AG08395 (cell line): ENCODE data around the gene CHMP6.
A peak's percentile ranks its signal among the peaks of the same experiment; 100 is the strongest.

ENCODE experiments used
- DNase-seq: peaks from one replicate; pipeline ENCODE4 v3.0.0; 2012; ENCODE audit warnings: mixed read lengths, low spot score

The CHMP6 gene

DNA sequence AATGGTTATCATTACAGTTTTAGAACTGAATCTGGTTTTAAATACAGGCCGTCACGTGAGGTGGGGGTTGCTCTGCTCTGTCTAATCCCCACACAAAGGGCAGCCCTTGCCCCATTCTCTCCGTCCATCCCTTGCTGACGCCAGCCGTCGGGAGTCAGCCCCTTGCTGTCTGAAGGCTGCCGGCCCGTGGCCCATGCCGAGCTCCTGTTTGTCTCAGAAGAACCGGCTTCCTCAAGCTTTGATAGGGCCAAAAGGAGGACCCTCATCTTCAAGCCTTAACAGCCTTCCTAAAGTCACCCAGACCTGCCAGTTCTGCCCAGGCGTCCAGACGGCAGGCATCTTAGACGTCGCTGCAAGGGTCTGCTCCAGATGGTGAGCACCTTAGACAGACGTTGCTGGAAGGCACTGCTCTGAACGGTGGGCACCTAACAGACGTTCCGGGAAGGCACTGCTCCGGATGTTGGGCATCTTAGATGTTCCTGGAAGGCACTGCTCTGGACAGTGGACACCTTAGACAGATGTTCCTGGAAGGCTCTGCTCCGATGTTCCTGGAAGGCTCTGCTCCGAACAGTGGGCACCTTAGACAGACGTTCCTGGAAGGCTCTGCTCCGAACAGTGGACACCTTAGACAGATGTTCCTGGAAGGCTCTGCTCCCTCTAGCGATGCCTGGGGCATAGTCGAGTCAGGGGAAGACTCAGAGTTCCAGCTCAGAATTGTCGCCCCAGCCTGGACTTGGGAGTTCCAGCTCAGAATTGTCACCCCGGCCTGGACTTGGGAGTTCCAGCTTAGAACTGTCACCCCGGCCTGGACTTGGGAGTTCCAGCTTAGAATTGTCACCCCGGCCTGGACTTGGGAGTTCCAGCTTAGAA lies 35.1 kb upstream of the CHMP6 start:
- DNase-seq: no peak

DNA sequence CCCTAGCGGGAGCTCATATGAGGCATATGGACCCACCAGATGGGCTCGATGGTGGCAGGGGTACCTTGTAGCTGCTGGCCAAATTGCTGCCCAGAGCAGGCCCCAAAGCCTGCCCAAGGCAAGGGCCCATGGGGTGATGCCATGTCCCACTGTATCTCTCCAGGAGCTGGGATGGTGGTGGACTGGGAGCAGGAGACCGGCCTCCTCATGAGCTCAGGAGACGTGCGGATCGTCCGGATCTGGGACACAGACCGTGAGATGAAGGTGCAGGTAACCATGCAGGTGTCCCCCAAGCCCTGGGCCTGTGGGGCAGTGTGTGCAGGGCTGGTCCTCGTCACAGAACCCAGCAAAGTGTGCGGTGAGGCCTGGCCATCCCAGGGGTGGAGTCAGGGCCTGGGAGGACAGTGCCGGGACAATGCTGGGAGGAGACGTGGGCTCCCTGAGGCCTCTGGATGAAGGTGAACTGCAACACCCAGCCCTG lies 34.1 kb upstream of the CHMP6 start:
- DNase-seq: no peak

DNA sequence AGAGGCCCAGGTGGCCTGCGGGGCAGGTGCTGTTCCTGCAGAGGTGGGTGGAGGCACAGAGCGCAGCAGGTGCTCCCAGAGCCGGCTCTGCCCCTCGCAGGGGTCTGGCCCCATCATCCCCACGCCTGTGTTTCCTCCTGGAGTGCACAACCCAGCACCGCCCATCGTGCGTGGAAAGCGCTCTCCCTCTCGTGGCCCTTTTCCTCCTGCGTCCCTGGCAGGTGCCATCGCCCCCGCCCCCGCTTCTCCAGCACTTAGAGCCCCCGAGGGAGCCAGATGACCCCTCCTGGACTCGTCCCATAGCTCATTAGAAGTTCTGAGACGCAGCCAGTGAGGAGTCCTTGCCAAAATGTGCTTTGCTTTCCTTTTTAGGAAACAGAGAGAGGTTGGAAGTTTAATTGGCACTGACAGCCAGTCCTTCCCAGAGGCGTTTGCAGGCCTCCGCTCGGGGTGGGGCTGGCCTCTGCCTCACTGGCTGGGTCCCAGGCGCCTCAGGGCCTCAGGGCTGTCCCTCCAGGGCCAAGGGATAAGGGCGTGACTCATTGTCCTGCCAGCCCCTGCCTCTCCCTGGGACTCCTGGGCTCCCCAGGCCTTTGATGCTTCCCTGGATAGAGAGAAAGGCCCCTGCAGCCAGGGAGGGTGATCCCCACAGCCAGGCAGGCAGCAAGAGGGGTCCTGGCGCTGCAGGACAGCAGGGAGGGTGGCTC lies 32.2 kb upstream of the CHMP6 start:
- DNase-seq: peak; percentile 96

DNA sequence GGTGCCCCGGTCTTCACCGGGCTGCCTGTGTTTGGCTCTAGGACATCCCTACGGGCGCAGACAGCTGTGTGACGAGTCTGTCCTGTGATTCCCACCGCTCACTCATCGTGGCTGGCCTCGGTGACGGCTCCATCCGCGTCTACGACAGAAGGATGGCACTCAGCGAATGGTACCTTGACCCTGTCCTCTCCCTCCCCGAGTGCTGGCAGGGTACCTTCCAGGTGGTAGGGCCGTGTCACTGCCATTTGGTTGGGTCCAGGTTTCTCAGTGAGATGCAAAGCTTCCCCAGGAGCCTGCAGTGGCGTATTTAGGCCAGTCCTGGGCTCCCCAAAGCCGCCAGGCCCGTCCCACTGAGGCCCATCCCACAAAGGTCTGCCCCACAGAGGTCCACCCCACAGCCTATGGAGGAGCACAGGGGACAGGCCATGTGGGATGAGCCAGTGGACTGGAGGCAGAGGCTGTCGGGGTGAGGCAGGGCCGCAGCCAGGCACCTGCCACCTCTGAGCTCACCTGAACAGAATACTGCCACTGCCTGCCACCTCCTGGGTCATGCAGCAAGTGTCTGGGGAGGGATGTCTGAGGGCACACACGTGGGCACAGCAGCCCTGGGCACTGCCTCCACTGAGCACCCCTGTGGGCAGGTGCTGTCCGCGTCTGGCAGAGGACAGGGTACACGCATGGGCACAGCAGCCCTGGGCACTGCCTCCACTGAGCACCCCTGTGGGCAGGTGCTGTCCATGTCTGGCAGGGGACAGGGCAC lies 31.4 kb upstream of the CHMP6 start:
- DNase-seq: no peak

DNA sequence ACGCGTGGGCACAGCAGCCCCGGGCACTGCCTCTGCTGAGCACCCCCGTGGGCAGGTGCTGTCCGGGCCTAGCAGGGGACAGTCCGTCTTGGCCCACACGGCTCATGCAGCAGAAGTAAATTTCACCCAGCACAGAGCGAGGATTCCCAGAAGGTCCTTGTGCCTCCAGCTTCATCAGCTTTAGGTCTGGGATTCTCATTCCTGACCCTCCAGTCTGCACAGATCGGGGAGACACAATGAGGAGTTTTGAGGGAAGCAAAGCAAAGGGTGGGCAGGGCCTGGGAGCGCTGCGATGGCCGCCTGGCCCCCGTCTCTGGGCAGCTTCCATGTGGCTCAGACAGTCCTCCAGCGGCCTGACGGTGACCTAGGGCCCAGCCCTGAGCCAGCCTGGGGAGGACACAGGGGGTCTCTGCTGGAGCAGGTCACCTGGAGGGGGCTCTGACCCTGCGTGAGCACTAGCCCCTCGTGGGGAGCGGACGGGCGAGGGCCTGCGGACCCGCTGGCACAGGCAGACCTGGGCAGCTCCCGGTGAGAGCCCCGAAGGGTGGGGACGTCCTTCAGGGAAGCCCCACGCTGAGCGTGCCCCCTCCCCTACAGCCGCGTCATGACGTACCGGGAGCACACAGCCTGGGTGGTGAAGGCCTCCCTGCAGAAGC lies 30.7 kb upstream of the CHMP6 start:
- DNase-seq: no peak

DNA sequence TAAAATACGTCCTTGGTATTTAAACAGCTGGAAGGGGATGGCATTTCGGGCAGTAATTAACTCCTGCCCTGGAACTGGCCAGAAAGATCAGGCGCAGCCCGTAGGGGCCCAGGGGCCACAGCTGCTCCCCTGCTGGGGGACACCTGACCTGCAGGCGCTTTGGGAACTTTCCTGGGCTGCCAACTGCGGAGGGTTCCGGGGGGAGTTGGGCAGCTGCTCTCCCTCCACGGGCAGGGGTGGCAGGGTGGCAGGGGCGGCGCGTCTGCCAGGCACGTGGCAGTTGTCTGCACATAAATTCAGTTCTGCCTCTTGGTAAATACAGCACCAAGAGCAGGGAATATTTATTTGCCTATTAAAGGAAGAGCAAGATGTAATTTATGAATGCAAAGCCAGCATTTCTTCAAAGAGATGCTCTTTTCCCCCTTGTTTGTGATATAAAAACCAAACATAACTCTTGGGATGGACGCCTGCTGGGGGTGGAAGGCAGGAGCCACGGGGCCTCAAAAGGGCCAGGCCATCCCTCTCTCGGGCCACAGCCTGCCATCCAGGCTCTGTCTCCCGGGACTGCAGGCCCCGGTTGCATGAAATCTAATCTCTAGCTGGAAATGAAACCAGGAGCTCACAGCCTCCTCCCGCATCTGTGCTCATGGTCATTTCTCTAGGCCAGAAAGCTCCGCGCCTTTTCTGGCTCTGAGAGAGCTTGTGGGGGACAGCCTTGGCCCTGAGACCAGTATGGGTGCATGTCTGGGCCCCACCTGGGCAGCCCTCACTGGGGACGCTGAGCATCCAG lies 29.9 kb upstream of the CHMP6 start:
- DNase-seq: no peak

DNA sequence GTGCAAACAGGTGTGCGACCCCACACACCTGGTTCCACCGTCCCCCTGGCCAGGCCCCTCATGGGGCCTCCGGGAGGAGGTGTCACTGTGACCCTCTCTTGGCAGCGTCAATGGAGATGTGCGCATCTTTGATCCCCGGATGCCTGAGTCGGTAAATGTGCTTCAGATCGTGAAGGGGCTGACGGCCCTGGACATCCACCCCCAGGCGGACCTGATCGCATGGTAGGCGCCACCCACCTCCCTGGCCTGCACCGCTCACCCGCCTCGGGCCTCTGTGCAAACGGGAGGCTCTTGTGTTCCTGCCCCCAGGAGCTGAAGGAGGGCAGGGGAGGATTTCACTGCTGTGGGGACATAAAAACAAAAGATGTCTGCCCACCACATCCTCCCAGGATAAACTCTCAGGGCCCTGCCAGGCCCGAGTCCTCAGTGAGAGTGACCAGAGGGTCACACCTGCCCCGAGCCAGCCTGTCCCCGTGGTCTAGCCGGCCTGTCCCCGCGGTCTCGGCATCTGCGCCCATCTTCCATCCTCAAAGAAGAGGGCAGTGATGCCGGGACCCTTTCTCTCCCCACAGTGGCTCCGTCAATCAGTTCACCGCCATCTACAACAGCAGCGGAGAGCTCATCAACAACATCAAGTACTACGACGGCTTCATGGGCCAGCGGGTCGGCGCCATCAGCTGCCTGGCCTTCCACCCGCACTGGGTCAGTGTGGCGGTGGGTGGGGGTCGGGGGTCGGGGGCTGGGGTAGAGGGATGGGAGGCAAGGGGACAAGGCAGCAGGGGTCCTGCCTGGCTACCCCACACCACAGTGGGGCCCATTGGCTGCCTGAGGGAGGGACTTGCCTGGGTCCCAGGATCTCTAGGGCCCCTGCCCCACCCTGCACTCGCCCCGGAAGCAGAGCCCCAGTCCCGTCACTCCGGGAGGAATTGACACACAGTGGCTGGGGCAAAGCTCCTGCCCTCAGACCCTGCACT lies 29.0 kb upstream of the CHMP6 start:
- DNase-seq: no peak

DNA sequence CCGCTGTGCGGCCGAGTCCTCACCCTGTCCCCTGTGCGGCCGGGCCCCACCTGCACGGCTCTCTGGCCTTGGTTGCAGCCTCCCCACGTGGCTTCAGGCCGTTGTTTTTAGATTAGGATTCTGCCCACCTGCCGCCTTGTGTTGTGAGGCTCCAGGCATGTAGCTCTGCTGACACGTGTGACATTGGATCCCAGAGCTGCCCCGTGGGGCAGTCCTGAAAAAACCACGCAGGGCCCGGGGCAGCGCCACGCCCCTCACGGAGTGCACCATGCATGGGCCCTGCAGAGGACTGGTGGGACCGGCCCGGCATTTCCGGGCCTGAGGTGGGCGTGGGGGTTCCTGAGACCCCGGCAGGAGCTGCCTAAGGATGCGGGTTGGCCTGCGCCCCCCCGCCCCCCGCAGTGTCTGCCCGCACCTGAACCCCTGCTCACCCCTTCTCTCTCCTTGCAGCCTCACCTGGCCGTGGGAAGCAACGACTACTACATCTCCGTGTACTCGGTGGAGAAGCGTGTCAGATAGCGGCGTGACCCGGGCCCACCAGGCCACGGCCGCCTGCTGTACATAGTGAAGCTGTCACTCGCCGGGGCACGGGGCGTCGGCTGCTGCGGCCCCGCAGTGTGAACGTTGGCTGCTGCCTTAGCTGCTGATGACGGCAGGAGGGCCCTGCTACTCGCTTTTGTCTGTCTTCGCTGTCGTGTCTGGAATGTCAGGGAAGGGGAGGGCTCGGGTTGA lies 27.7 kb upstream of the CHMP6 start:
- DNase-seq: no peak

DNA sequence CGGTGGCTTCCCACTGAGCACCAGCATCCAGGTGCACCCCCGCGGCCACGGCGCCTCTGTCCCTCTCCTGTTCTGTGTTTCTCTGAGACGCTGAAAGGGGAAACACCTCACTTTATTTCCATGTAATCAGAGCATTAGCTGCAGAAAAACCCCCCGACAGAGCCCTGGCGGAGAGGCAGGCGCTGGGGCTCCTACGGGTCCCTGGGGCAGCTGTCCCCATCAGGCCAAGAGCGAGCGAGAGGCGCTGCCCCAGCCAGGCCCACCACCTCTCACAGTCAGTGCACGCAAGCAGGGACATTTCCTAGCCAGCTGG lies 27.1 kb upstream of the CHMP6 start:
- no peak for DNase-seq

DNA sequence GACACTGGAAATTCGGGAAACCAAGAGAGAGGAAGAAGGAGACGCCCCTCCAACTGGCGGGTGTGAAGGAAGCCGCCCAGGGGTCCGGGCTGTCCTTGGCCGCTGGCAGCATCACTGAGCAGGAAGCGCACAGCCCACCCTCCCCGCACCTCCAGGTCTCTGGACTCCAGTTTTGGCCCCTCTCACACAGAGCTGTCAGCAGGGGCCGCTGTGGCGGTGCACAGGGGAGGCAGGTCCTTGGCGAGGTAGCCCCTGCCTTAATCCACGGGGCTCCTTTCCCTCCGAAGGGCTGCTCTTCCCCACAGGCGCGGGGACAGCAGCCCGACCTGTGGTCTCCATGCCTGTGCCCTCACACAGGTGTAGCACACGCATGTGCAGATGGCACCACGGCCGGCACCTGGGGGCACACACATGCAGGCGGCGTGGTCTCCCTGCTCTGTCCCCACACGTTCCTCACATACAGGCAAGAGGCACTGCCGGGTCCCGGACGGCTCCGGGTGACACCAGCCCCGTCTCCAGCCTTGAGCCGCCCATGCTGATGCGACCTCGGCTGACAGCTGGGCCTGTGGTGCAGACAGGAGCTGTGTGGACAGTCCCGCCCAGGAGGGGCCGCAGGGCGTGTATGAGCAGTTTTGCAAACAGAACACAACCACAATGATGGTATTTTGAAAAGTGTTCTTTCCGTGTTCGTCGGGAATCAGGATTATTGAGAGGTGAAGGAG lies 26.6 kb upstream of the CHMP6 start:
- no peak for DNase-seq

DNA sequence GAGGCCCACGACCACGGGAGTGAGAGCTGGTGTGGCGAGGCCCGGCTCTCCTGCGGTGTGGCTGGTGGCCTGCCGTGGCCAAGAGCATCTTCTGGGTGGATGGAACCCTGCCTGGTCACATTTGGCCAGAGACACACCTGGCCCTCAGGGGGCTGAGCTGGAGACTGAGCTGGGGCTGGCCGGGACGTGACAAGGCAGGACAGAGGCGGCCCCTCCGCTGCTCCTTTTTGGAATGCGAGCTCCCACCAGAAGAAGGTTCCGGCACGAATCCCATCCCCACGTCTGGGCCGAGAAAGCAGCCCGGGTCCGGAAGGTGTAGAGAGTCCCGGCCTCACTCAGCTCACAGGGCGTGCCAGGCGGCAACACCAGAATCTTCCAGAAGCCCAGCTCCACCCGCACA lies 26.0 kb upstream of the CHMP6 start:
- DNase-seq: no peak

DNA sequence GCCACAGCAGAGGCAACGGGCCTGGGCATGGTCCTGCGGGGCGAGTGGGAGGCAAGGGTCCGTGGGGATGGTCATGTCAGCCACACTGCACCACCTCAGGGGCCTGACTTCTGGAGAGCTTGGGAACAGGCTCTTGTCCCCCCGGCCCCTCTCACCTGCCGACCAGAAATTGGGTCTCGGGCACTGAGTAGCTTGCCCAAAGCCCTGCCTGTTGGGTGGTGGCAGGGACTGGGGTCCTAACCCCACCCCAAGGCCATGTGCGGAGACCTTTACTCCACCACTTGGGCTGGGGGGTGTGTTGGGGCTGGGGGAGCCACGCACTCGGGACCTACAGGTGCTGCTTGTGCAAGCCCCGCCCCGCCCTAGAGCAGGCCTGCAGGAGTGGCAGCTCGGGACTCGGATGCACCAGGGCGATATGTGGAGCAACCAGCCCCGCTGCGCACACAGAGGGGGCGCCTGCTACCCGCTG lies 24.2 kb upstream of the CHMP6 start:
- no peak for DNase-seq

DNA sequence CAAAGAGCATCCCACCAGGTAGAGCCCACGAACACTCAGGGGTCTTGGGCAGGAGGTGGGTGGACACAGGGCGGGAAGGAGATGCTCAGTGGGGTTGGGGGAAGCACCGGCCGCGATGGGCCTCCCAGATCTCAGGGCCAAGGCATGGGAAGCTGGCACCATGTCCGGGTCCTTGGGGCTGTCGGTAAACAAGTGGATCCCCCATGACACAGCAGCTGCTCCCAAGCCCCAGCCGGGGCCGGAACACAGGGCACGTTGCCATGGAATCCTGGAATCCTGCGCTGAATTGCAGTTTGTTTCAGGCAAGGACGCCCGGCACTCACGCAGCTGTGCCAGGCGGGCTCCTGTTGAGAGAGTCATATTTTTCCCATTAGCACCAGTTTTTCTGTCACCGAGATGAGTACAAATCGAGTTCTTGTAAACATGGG lies 23.0 kb upstream of the CHMP6 start:
- DNase-seq: peak; percentile 79

DNA sequence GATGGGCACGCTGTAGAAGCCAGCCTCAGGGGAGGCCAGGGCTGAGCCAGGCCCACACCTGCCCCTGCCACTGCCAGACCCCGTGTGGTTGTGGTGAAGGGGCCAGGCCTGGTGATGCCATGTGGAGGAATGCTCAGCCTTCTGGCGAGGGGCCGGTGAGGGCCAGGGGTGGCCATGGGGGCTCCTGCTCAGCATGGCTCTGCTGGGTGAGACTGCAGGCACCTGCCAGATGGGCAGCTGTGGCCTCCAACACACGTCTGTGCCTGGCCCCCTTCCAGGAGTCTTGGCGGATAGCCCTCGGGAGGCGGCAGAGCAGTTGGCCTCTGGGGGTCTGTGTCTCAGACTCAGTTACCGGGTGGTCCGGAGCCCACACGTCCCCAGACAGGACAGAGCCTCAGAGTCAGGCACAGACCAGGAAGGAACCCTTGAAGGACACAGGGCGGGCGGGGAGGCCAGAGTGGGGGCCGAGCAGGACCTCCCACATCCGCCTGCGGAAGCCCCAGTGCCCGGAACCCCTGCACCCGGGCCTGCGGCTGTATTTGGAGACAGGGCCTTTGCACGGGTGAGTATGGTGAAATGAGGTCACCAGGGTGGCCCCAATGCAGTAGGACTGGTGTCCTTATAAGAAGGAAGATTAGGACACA lies 22.5 kb upstream of the CHMP6 start:
- DNase-seq: no peak

DNA sequence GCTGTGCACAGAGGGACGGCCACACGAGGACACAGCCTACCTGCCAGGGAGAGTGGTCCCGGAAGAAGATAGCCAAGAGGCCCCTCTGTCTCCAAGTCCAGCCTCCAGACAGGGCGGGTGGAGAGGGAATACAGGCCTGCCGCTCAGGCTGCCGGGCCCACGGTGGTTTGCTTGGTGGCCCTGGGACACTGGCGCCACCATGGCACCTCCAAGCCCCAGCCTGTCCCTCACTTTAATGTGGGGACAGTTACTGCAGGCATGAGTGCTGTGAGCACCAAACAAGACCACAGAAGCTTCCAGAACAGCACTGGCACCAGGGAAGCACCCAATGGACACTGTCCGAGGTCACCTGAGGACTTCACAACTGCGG lies 22.0 kb upstream of the CHMP6 start:
- no peak for DNase-seq

DNA sequence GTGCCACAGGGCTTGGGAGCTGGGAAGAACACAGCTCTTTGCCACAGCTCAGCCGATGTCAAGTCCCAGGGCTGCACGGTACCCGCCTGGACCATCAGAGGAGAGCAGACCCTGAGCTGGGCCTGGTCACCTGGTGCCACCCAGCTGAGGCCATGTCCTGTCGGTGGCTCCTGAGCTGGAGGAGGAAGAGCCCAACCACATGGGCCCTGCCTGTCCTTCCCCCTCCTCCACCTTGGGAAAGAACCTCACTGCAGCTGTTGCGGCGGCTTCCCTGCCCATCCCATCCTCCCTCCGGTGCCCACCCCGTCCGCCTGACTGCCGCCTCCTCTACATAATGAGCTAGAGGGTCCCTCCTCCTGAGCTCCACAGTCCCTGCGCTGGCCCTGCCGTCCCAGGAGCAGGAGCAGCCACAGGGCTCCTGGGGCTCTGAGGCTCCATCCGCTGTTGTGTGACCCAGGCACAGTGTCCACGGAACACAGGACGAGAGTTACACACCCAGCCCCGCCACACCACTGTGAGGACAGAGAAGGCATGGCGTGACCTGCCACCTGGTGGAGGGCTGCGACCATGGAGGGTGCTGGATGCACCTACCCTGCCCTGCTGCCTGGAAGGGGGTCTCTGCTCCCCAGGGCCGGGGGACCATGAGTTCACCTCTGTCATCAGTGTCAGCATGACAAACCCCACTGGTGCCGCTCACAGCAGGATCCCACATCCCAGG lies 21.4 kb upstream of the CHMP6 start:
- DNase-seq: peak; percentile 66
